Mesendoderm (in vitro differentiated cells): ENCODE measurements around the gene UQCC2.
A peak's percentile ranks its signal among the peaks of the same experiment; 100 is the strongest.

Experiments used
- DNase-seq: peaks from one replicate; pipeline ENCODE4 v3.0.0; 2013
- H2AK5ac ChIP-seq: 2 replicates; pipeline ENCODE4 v1.6.1; 2013; ENCODE audit warnings: low read length, inconsistent platforms
- H2BK120ac ChIP-seq: 2 replicates; pipeline ENCODE4 v1.6.1; 2013; ENCODE audit warnings: low read depth, mild to moderate bottlenecking, low read length, moderate library complexity, mixed read lengths
- H2BK15ac ChIP-seq: replicated peaks from 2 replicates; pipeline ENCODE4 v1.6.1; 2013; ENCODE audit warnings: low read depth, mild to moderate bottlenecking, moderate library complexity
- H2BK5ac ChIP-seq: 2 replicates; pipeline ENCODE4 v1.6.1; 2013; ENCODE audit warnings: low read length, inconsistent platforms
- H3K18ac ChIP-seq: 2 replicates; pipeline ENCODE4 v1.6.1; 2013; ENCODE audit warnings: mild to moderate bottlenecking, low read length, mixed read lengths
- H3K23ac ChIP-seq: one replicate; pipeline ENCODE4 v1.6.1; 2013; ENCODE audit warnings: low read length
- H3K27ac ChIP-seq: 2 replicates; pipeline ENCODE4 v1.5.1; 2013; ENCODE audit warnings: low read depth, mild to moderate bottlenecking, inconsistent platforms, low read length, moderate library complexity
- H3K27me3 ChIP-seq: 2 replicates; pipeline ENCODE4 v1.6.1; 2013; ENCODE audit warnings: low read length, control low read depth, mild to moderate bottlenecking, inconsistent platforms; ENCODE audit not compliant: insufficient read depth, poor library complexity
- H3K36me3 ChIP-seq: 2 replicates; pipeline ENCODE4 v1.6.1; 2013; ENCODE audit warnings: low read length, inconsistent platforms; ENCODE audit not compliant: control insufficient read depth, insufficient read depth
- H3K4ac ChIP-seq: one replicate; pipeline ENCODE4 v1.6.1; 2013; ENCODE audit warnings: low read depth, mild to moderate bottlenecking, low read length, moderate library complexity
- H3K4me1 ChIP-seq: 2 replicates; pipeline ENCODE4 v1.6.1; 2013; ENCODE audit warnings: low read depth, low read length, inconsistent platforms; ENCODE audit not compliant: control insufficient read depth
- H3K4me2 ChIP-seq: 2 replicates; pipeline ENCODE4 v1.6.1; 2013; ENCODE audit warnings: low read length
- H3K4me3 ChIP-seq: 2 replicates; pipeline ENCODE4 v1.5.1; 2013; ENCODE audit warnings: mild to moderate bottlenecking, low read length
- H3K56ac ChIP-seq: one replicate; pipeline ENCODE4 v1.6.1; 2013; ENCODE audit warnings: low read length
- H3K79me1 ChIP-seq: 2 replicates; pipeline ENCODE4 v1.6.1; 2013; ENCODE audit warnings: low read length, inconsistent platforms
- H3K79me2 ChIP-seq: 2 replicates; pipeline ENCODE4 v1.6.1; 2013; ENCODE audit warnings: mild to moderate bottlenecking, low read length; ENCODE audit not compliant: control insufficient read depth, insufficient read depth
- H3K9ac ChIP-seq: 2 replicates; pipeline ENCODE4 v1.6.1; 2013; ENCODE audit warnings: low read length, inconsistent platforms
- H4K5ac ChIP-seq: one replicate; pipeline ENCODE4 v1.6.1; 2013; ENCODE audit warnings: low read length
- H4K8ac ChIP-seq: one replicate; pipeline ENCODE4 v1.6.1; 2013; ENCODE audit warnings: low read depth, mild to moderate bottlenecking, control low read depth, low read length, moderate library complexity
- WGBS: extraction: QIAGEN DNeasy Blood & Tissue Kit; methylation state at CpG from one replicate; pipeline ENCODE4 v1.1.7; 2013; ENCODE audit warnings: low lambda C conversion rate, missing lambda C conversion rate; ENCODE audit not compliant: insufficient coverage; ENCODE audit errors: extremely low coverage; 5-methylcytosine and 5-hydroxymethylcytosine counted together

Gene UQCC2

GRCh38 chr6:33746036-33746600 lies 34.6 kb upstream of the UQCC2 start:
- Histone ChIP-seq H3K56ac (peak overlapping the region; percentile 54), H4K5ac (no peak overlapping the region), H3K36me3 (no peaks in the 10 kb centered on the region), H3K79me1 (no peaks in the 10 kb centered on the region), H3K18ac (no peak overlapping the region), H2AK5ac (peak overlapping the region; percentile 11), H3K4me2 (no peak overlapping the region), H3K9ac (no peak overlapping the region), H3K4ac (no peak overlapping the region), H2BK120ac (no peak overlapping the region), H4K8ac (no peak overlapping the region), H3K4me1 (peaks cover 8% of the 10 kb centered on the region), H3K27me3 (no peaks in the 10 kb centered on the region), H3K4me3 (no peak overlapping the region), H2BK15ac (no peak overlapping the region), H2BK5ac (no peak overlapping the region), H3K79me2 (no peaks in the 10 kb centered on the region), H3K27ac (no peak overlapping the region), H3K23ac (no peak overlapping the region)
- WGBS, result no CpG with 5 or more reads among the region's 14 CpGs
- peak; percentile 66 for DNase-seq

- H3K23ac ChIP-seq, result no peak overlapping the region
- no peak overlapping the region for H2BK120ac ChIP-seq
- no peak overlapping the region for H3K4me2 ChIP-seq
- H3K27ac ChIP-seq, result no peak overlapping the region
- no peak overlapping the region for H3K56ac ChIP-seq
- H2BK15ac ChIP-seq, result no peak overlapping the region
- no peak overlapping the region for H3K4ac ChIP-seq
- H3K18ac ChIP-seq, result no peak overlapping the region
- H3K4me3 ChIP-seq, result no peak overlapping the region
- H2AK5ac ChIP-seq, result no peak overlapping the region
- no peak for DNase-seq
- no peak overlapping the region for H2BK5ac ChIP-seq
- no peak overlapping the region for H4K8ac ChIP-seq
- no peaks in the 10 kb centered on the region for H3K36me3 ChIP-seq
- H3K27me3 ChIP-seq, result no peaks in the 10 kb centered on the region
- peaks cover 8% of the 10 kb centered on the region for H3K4me1 ChIP-seq
- H3K79me2 ChIP-seq, result no peaks in the 10 kb centered on the region
- H3K79me1 ChIP-seq, result no peaks in the 10 kb centered on the region
- no peak overlapping the region for H3K9ac ChIP-seq
- no CpG with 5 or more reads among the region's 7 CpGs for WGBS
- no peak overlapping the region for H4K5ac ChIP-seq
Measured at GRCh38 chr6:33745548-33745947, 34.0 kb upstream of the UQCC2 start.

- Histone ChIP-seq H3K79me1 (no peaks in the 10 kb centered on the region), H3K56ac (peak overlapping the region; percentile 56), H3K9ac (peak overlapping the region; percentile 5), H3K18ac (peak overlapping the region; percentile 7), H3K79me2 (no peaks in the 10 kb centered on the region), H3K36me3 (no peaks in the 10 kb centered on the region), H3K4ac (peak overlapping the region; percentile 21), H4K5ac (no peak overlapping the region), H3K4me3 (no peak overlapping the region), H3K4me2 (no peak overlapping the region), H2BK5ac (peak overlapping the region; percentile 15), H3K23ac (no peak overlapping the region), H4K8ac (no peak overlapping the region), H3K27ac (no peak overlapping the region), H2BK15ac (no peak overlapping the region), H3K4me1 (peaks cover 8% of the 10 kb centered on the region), H2BK120ac (no peak overlapping the region), H3K27me3 (no peaks in the 10 kb centered on the region), H2AK5ac (no peak overlapping the region)
- no CpG with 5 or more reads among the region's 13 CpGs for WGBS
- no peak for DNase-seq
Measured at GRCh38 chr6:33744895-33745546, 33.5 kb upstream of the UQCC2 start.

GRCh38 chr6:33744001-33744848 lies 32.7 kb upstream of the UQCC2 start:
- Histone ChIP-seq H2BK5ac (no peak overlapping the region), H3K23ac (no peak overlapping the region), H3K4me1 (peaks cover 8% of the 10 kb centered on the region), H3K79me2 (no peaks in the 10 kb centered on the region), H3K18ac (peak overlapping the region; percentile 7), H3K9ac (no peak overlapping the region), H3K27ac (no peak overlapping the region), H3K36me3 (no peaks in the 10 kb centered on the region), H3K4me3 (no peak overlapping the region), H3K27me3 (no peaks in the 10 kb centered on the region), H3K56ac (peak overlapping the region; percentile 56), H3K4ac (peak overlapping the region; percentile 21), H4K8ac (no peak overlapping the region), H2BK120ac (no peak overlapping the region), H3K79me1 (no peaks in the 10 kb centered on the region), H2BK15ac (no peak overlapping the region), H3K4me2 (no peak overlapping the region), H2AK5ac (no peak overlapping the region), H4K5ac (no peak overlapping the region)
- WGBS, result no CpG with 5 or more reads among the region's 11 CpGs
- peak; percentile 82 for DNase-seq

GRCh38 chr6:33742837-33743236 lies 31.3 kb upstream of the UQCC2 start:
- Histone ChIP-seq H2BK120ac (no peak overlapping the region), H3K36me3 (no peaks in the 10 kb centered on the region), H3K9ac (no peak overlapping the region)

More at GRCh38 chr6:33742837-33743236, 31.3 kb upstream of the UQCC2 start:
- no peaks in the 10 kb centered on the region for H3K27me3 ChIP-seq
- H3K27ac ChIP-seq, result no peak overlapping the region
- H3K56ac ChIP-seq, result peak overlapping the region; percentile 69
- H3K4me3 ChIP-seq, result no peak overlapping the region
- no peak overlapping the region for H3K18ac ChIP-seq
- WGBS, result no CpG with 5 or more reads among the region's 7 CpGs
- no peak for DNase-seq
- H3K79me1 ChIP-seq, result no peaks in the 10 kb centered on the region
- no peak overlapping the region for H4K8ac ChIP-seq
- no peaks in the 10 kb centered on the region for H3K79me2 ChIP-seq
- H2BK5ac ChIP-seq, result no peak overlapping the region
- H3K4me1 ChIP-seq, result peaks cover 8% of the 10 kb centered on the region
- no peak overlapping the region for H3K23ac ChIP-seq
- no peak overlapping the region for H4K5ac ChIP-seq
- no peak overlapping the region for H2BK15ac ChIP-seq
- H3K4me2 ChIP-seq, result no peak overlapping the region
- no peak overlapping the region for H2AK5ac ChIP-seq
- no peak overlapping the region for H3K4ac ChIP-seq
